Neutrophil (primary cell): Measurements from ENCODE around the gene BMAL1.

Experiments used
- H3K27ac ChIP-seq: fragments of 200-600 bp; sonication (generic); 2 replicates; pipeline ENCODE4 v1.5.1; 2016; ENCODE audit warnings: mild to moderate bottlenecking, moderate library complexity
- H3K27me3 ChIP-seq: fragments of 200-600 bp; sonication (generic); 2 replicates; pipeline ENCODE4 v1.6.0; 2016; ENCODE audit warnings: mild to moderate bottlenecking
- H3K36me3 ChIP-seq: fragments of 200-600 bp; sonication (generic); 2 replicates; pipeline ENCODE4 v1.5.1; 2017
- H3K4me1 ChIP-seq, 2 experiments: fragments of 200-600 bp in 1 of 2; sonication (generic) in 1 of 2; 1 replicate in 1 of 2; 2 replicates in 1 of 2; pipeline versions ENCODE4 v1.5.1 to v1.6.1; 2013 to 2016; ENCODE audit warnings: low read depth in 1 of 2, low read length in 1 of 2, mild to moderate bottlenecking in 1 of 2, moderate library complexity in 1 of 2; ENCODE audit not compliant: control insufficient read depth in 1 of 2, insufficient read depth in 1 of 2
- H3K4me3 ChIP-seq, 2 experiments: fragments of 200-600 bp in 1 of 2; sonication (generic) in 1 of 2; 1 replicate in 1 of 2; 2 replicates in 1 of 2; pipeline ENCODE4 v1.5.1; 2013 to 2016; ENCODE audit warnings: low read depth in 1 of 2, low read length in 1 of 2, mild to moderate bottlenecking in 1 of 2, moderate library complexity in 1 of 2
- H3K9me3 ChIP-seq: fragments of 200-600 bp; sonication (generic); 2 replicates; pipeline ENCODE4 v1.5.1; 2016
- TF ChIP-seq, protein P1 (sequence below): fragments of 200-600 bp; sonication (generic); IDR thresholded peaks from 2 replicates; pipeline ENCODE4 v1.5.1; 2016; ENCODE audit warnings: antibody characterized with exemption

The BMAL1 gene

GRCh38 chr11:13280777-13281176 is 3.2 kb downstream of the BMAL1 start:
- H3K4me1 ChIP-seq, result peaks cover 29 to 40% of the 10 kb centered on the region in 2 experiments
- TF ChIP-seq, protein P1, sequence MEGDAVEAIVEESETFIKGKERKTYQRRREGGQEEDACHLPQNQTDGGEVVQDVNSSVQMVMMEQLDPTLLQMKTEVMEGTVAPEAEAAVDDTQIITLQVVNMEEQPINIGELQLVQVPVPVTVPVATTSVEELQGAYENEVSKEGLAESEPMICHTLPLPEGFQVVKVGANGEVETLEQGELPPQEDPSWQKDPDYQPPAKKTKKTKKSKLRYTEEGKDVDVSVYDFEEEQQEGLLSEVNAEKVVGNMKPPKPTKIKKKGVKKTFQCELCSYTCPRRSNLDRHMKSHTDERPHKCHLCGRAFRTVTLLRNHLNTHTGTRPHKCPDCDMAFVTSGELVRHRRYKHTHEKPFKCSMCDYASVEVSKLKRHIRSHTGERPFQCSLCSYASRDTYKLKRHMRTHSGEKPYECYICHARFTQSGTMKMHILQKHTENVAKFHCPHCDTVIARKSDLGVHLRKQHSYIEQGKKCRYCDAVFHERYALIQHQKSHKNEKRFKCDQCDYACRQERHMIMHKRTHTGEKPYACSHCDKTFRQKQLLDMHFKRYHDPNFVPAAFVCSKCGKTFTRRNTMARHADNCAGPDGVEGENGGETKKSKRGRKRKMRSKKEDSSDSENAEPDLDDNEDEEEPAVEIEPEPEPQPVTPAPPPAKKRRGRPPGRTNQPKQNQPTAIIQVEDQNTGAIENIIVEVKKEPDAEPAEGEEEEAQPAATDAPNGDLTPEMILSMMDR, result no peak
- H3K4me3 ChIP-seq, result no peak overlapping the region
- H3K36me3 ChIP-seq, result peaks cover 5% of the 10 kb centered on the region
- H3K27ac ChIP-seq, result no peak overlapping the region
- no peaks in the 10 kb centered on the region for H3K9me3 ChIP-seq
- H3K27me3 ChIP-seq, result peaks cover 44% of the 10 kb centered on the region

DNA sequence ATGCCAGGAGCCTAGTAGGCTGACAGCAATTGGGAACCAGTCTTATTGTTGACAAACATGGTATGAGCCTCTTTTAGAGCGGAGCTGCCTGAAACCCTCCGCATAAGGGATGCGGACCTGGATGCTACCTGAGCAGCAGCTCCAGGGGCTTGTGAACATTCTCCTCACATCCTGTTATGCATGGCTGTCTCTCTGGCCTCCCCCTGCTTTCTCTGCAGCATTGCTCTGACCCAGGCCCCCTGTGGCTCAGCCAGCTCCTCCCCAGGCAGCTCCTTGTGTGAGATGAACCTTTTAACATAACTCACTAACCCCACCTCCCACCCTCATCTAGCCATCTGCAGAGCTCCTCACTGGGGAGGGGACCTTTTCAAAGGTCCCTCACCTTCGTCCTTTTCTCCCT is 6.0 kb downstream of the BMAL1 start:
- Histone ChIP-seq H3K27me3 (peaks cover 24% of the 10 kb centered on the region), H3K9me3 (no peaks in the 10 kb centered on the region), H3K36me3 (peaks cover 5% of the 10 kb centered on the region), H3K4me3 (no peak overlapping the region), H3K27ac (no peak overlapping the region), H3K4me1 (peaks cover 36 to 46% of the 10 kb centered on the region in 2 experiments)
- TF ChIP-seq, protein P1, result no peak

- Histone ChIP-seq H3K27ac (no peak overlapping the region), H3K9me3 (no peaks in the 10 kb centered on the region), H3K36me3 (peaks cover 5% of the 10 kb centered on the region), H3K4me3 (no peak overlapping the region), H3K27me3 (peaks cover 11% of the 10 kb centered on the region), H3K4me1 (peaks cover 23 to 33% of the 10 kb centered on the region in 2 experiments)
- TF ChIP-seq, protein P1, result no peak
Observed at GRCh38 chr11:13284776-13285588, 7.4 kb downstream of the BMAL1 start.

- no peaks in the 10 kb centered on the region for H3K27me3 ChIP-seq
- no peaks in the 10 kb centered on the region for H3K9me3 ChIP-seq
- TF ChIP-seq, protein P1, result no peak
- no peak overlapping the region for H3K4me3 ChIP-seq
- H3K27ac ChIP-seq, result peak overlapping the region; percentile 59
- H3K4me1 ChIP-seq, result peaks cover 22 to 29% of the 10 kb centered on the region in 2 experiments
- H3K36me3 ChIP-seq, result peaks cover 5% of the 10 kb centered on the region
Observed at GRCh38 chr11:13286279-13286821, 8.8 kb downstream of the BMAL1 start.

DNA sequence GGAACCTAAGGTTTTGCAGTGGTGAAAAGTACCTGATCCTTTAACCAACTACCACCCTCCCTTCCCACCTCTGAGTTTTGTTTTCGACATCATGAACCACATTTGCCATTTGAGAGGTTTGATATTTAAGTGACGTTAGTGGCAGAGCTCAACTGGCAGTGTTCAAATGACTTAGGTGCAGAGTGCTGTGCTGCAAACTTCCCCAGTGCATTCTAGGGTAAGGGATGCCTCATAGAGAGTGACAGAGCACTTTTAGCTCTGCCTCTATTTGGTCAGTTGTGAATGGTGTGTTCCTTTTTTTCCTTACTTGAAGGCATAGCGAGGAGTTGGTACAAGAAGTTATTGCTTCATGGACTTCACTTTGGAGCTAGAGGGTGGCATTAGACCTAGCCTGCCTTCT is 9.4 kb downstream of the BMAL1 start:
- no peaks in the 10 kb centered on the region for H3K9me3 ChIP-seq
- H3K4me1 ChIP-seq, result peaks cover 27 to 31% of the 10 kb centered on the region in 2 experiments
- no peak overlapping the region for H3K4me3 ChIP-seq
- H3K27ac ChIP-seq, result peak overlapping the region; percentile 59
- no peaks in the 10 kb centered on the region for H3K27me3 ChIP-seq
- TF ChIP-seq, protein P1, result no peak
- H3K36me3 ChIP-seq, result peaks cover 5% of the 10 kb centered on the region
